HG02852 (cell line): ENCODE results near the gene ALG13.
A peak's percentile ranks its signal among the peaks of the same experiment; 100 is the strongest.
"Not testable (repeated sequence)": the region's sequence is repeated elsewhere in the genome, so short reads cannot be mapped to it uniquely, and the experiment has no call there.

Experiments
- ATAC-seq: cut with Tn5 transposase; IDR thresholded peaks from one replicate; pipeline ENCODE4 v1.9.1; 2021; ENCODE audit warnings: mild to moderate bottlenecking, moderate library complexity; ENCODE audit not compliant: unreplicated experiment

ALG13 gene

DNA sequence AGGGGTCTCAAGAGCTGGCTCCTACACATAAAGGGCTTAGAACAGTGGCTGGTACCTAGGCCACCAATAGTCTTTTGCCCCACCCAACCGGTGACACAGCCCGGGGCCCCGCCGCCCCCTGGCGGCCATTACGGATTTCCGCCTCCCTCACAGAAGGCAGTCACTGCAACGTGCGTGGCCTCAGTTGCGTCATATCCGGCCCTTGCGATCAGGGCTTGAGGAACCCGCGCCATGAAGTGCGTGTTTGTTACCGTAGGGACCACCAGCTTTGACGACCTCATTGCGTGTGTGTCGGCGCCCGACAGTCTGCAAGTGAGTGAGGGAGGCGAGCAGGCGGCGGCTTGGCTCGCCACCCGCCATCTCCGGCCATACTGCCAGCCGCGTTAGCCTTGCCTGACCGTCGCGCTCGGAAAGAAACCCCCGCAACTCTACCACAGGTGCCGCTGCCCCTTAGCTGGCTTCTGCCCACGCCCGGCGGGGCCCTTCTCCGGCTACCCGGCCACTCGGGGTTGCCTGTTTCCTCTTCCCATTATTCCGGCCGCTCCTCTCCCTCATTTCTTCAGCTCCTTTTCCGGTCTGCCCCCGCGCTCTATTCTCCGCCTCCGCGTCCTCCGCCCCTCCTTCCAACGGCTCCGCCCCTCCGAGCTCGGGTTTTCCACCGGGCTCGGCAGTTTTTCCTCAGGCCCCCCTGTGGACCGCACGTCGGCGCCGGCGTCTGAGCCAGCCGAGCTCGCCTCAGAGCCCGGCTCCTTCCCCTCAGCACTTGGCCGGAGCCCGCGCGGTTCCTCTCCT, at the start of gene ALG13:
TSS of gene ALG13 (plus strand) at position 183 of the 792 bp plus-strand sequence. CDS start at position 232, 49 bp downstream.
- peak; percentile 95 for ATAC-seq

GRCh38 chrX:111634823-111635729, 45.9 kb upstream of the ALG13 start:
- ATAC-seq = no peak

- no peak for ATAC-seq
Measured at GRCh38 chrX:111641969-111642368, 39.0 kb upstream of the ALG13 start.

DNA sequence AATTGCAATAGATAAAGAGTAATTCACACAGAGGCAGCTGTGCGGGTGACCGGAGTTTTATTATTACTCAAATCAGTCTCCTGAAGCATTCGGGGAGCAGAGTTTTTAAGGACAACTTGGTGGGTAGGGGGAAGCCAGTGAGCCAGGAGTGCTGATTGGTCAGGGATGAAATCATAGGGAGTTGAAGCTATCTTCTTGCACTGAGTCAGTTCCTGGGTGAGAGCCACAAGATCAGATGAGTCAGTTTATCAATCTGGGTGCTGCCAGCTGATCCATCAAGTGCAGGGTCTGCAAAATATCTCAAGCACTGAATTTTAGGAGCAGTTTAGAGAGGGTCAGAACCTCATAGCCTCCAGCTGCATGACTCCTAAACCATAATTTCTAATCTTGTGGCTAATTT, 35.8 kb upstream of the ALG13 start:
- not testable (repeated sequence) for ATAC-seq

GRCh38 chrX:111645607-111646006, 35.4 kb upstream of the ALG13 start:
- no peak for ATAC-seq

- ATAC-seq = no peak
Measured at GRCh38 chrX:111646515-111646914, 34.5 kb upstream of the ALG13 start.

- no peak for ATAC-seq
Measured at GRCh38 chrX:111648802-111649201, 32.2 kb upstream of the ALG13 start.

- no peak for ATAC-seq
Measured at GRCh38 chrX:111649638-111650037, 31.3 kb upstream of the ALG13 start.

DNA sequence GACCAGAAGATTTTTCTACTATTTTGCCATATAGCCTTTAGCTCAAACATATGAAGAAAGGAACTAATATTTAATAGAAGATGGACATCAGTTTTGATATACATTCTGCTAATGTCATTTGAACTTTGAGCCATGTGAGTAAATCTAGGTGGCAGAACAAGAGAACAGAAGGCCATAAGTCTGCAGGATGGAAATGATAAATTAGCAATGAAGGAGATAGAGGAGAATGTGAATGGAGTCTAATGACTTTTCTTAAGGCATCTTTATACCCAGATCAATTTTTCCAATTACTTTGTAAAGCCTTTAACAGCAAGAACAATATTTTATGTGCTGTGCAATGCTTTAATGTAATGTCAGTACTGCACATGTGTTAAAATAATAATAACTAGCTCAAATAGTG, 30.1 kb upstream of the ALG13 start:
- ATAC-seq = no peak

GRCh38 chrX:111652719-111653118, 28.3 kb upstream of the ALG13 start:
- no peak for ATAC-seq

- ATAC-seq = no peak
Measured at GRCh38 chrX:111661241-111661640, 19.7 kb upstream of the ALG13 start.

GRCh38 chrX:111662292-111662691, 18.7 kb upstream of the ALG13 start:
- ATAC-seq = no peak

DNA sequence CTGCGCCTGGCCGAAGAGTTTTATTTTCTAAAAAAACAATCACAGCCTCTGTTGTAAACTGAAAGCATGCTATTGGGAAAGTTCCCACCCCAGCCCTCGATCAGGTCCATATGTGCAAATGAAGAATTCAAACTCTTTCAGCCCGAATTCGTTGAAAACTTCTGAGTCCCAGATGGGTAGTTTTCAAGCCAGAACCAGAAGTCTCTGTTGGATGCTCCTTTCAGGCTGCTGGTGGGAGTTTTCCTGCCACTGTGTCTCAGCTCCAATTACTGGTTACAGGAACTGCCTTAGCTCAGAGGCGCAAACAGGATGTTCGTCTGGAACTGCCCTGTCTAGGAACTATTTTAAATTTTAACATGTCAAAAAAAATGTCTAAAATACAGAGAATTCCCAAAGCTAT, 9.3 kb upstream of the ALG13 start:
- no peak for ATAC-seq

DNA sequence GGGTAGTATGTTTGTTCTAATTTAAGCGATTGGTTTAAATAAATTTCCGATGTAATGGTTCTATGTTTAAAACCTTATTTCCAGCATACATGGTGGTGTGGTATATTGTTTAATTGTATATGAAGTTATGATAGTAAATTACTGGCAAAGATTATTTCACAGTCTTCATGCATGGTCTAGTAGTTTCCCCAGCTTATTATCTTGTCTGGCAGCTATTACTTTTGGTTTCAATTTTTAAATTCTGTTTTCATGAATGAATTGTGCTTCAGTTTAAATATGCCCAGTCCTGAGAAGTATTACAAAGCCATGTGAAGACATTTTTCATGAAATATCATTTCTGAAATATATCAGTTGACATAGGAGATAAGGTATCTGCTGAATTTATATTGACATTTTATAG, 6.3 kb downstream of the ALG13 start:
- no peak for ATAC-seq

DNA sequence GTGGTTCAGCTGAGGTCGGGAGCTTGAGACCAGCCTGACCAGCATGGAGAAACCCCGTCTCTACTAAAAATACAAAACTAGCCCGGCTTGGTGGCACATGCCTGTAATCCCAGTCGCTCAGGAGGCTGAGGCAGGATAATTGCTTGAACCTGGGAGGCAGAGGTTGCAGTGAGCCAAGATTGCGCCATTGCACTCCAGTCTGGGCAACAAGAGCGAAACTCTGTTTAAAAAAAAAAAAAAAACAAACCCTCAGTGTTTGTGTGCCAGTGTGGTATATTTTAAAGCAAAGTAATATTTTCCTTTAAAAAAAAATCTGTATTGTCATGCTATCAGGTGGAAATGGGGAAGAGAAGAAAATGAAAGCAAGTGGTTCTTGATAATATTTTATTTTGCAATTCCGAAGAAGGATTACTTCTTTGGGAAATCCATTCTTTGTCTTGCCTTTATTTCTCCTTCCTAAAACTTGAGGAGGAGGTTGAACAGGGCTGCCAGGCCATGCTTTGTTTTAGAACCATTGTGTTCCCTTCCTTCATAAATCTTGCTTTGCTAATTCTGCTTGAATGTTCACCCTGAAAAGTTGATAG, 14.4 kb downstream of the ALG13 start:
- ATAC-seq = no peak

- ATAC-seq = no peak
Measured at GRCh38 chrX:111719426-111720210, 38.6 kb downstream of the ALG13 start.

DNA sequence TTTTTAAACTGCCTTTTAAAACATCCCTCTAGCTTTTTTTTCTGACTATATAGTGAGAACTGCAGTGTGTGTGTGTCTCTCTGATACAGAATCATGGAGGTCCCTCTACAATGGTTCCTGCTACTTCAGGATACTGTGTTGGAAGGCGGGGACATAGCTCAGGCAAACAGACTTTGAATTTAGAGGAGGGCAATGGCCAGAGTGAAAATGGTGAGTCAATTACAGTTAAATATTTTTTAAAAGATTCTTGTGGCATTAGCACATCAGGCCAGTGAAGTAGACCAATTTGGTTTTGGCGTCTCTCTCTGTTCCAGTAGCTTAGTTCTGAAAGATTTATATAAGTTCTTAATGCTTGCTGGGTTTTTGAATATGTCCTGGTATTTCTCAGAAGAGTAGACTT, 47.1 kb downstream of the ALG13 start:
- no peak for ATAC-seq

DNA sequence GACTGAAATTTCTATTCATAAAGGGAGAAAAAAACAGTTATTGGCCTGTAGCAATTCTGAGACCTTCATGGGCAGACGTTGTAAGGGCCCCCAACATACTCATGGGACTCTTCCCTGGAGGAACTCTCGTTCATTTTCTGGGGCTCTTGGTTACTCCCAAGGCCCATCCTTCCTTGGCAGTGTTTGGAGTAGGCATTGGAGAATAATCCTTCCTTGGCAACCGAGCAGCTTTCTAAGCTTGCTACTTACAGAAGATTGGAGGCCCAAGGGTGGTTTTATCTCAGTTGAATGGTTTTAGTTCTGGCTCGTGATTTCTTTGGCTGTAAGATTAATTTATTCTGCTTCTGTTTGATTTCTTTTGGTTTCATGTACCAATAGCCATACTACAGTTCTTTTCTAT, 50.4 kb downstream of the ALG13 start:
- ATAC-seq = no peak

- no peak for ATAC-seq
Measured at GRCh38 chrX:111736571-111736970, 55.6 kb downstream of the ALG13 start.

DNA sequence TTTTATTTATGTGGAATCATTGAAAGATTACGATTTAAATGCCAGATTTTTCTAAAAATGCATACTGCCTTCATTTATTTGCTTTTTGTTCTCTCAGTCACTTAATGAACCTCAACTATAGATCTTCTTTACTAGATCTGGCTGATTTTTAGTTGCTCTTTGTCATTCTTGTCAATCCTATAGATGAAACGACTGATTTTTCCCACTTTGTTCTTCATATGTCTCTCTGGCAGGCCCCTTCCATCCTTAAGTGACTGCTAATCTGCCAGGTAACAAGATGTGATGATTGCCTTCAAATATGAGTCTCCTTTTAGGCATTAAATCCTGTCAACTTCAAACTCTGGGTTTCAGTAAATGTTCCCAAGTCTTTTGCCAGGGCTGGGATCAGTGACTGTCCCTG, 61.0 kb downstream of the ALG13 start:
- no peak for ATAC-seq

GRCh38 chrX:111743316-111743715, 62.3 kb downstream of the ALG13 start:
- ATAC-seq = no peak
